M059J (cell line): Measurements from ENCODE around the gene NUDT15. TPM values are rescaled to one million over a fixed set of nuclear protein-coding genes. Genes with fewer than 3 reads are reported as not detected.

Experiments used
- DNase-seq: peaks from one replicate; pipeline ENCODE4 v3.0.0-alpha.2; 2012; ENCODE audit warnings: low read depth
- total RNA-seq: library from RNA; depleted of rRNA; stranded (reverse); fragments of >200 nt; shearing (Covaris generic); gene quantifications from 2 replicates; pipeline ENCODE4 v1.2.3, GENCODE V29; 2014; rRNA removed

Gene NUDT15
- 16.7 and 24.2 TPM in 2 replicates for total RNA-seq

- DNase-seq = peak; percentile 89
Measured at GRCh38 chr13:48037346-48038173, at the start of gene NUDT15. NUDT15 (plus strand) TSS chr13:48037726; CDS start chr13:48037747, 21 bp downstream.

- no peak for DNase-seq
Measured at GRCh38 chr13:47990427-47990826, 47.1 kb upstream of the NUDT15 start.

GRCh38 chr13:47990920-47991466, 46.5 kb upstream of the NUDT15 start:
- DNase-seq = no peak

GRCh38 chr13:47991859-47992258, 45.7 kb upstream of the NUDT15 start:
- DNase-seq = no peak

GRCh38 chr13:47997384-47997783, 40.1 kb upstream of the NUDT15 start:
- no peak for DNase-seq

GRCh38 chr13:47999973-48000372, 37.6 kb upstream of the NUDT15 start:
- no peak for DNase-seq

GRCh38 chr13:48000559-48001113, 36.9 kb upstream of the NUDT15 start:
- peak; percentile 9 for DNase-seq

GRCh38 chr13:48001114-48001881, 36.2 kb upstream of the NUDT15 start, which contains the start of gene SUCLA2:
SUCLA2 (minus strand) TSS chr13:48001273; CDS start chr13:48001269, 4 bp downstream.
- DNase-seq = peak; percentile 86

- DNase-seq = peak; percentile 38
Measured at GRCh38 chr13:48001999-48002398, 35.5 kb upstream of the NUDT15 start.

- DNase-seq = no peak
Measured at GRCh38 chr13:48004201-48004600, 33.3 kb upstream of the NUDT15 start.

- peak; percentile 58 for DNase-seq
Measured at GRCh38 chr13:48006396-48006795, 31.1 kb upstream of the NUDT15 start.

- DNase-seq = peak; percentile 87
Measured at GRCh38 chr13:48009284-48009683, 28.2 kb upstream of the NUDT15 start.

GRCh38 chr13:48010698-48011097, 26.8 kb upstream of the NUDT15 start:
- no peak for DNase-seq

- DNase-seq = no peak
Measured at GRCh38 chr13:48012668-48013067, 24.9 kb upstream of the NUDT15 start.

- DNase-seq = no peak
Measured at GRCh38 chr13:48014359-48014758, 23.2 kb upstream of the NUDT15 start.

GRCh38 chr13:48018637-48019036, 18.9 kb upstream of the NUDT15 start:
- no peak for DNase-seq

- DNase-seq = no peak
Measured at GRCh38 chr13:48019796-48020195, 17.7 kb upstream of the NUDT15 start.

- DNase-seq = no peak
Measured at GRCh38 chr13:48028066-48028465, 9.5 kb upstream of the NUDT15 start.

- no peak for DNase-seq
Measured at GRCh38 chr13:48029859-48030258, 7.7 kb upstream of the NUDT15 start.

GRCh38 chr13:48038761-48039160, 1.2 kb downstream of the NUDT15 start:
- DNase-seq = peak; percentile 14

- no peak for DNase-seq
Measured at GRCh38 chr13:48040049-48040448, 2.5 kb downstream of the NUDT15 start.

GRCh38 chr13:48040896-48041295, 3.4 kb downstream of the NUDT15 start:
- no peak for DNase-seq
